Osteoblast (primary cell): ENCODE data around the gene NKPD1. TPM values are rescaled to one million over a fixed set of nuclear protein-coding genes. Genes with fewer than 3 reads are reported as not detected.

Source experiments
- DNase-seq: peaks from one replicate; pipeline ENCODE4 v3.0.0; 2011; ENCODE audit warnings: low spot score, mixed read lengths; ENCODE audit not compliant: insufficient read length; ENCODE audit errors: missing footprints
- H2AFZ ChIP-seq: 2 replicates; pipeline ENCODE4 v1.6.0; 2011; ENCODE audit warnings: mild to moderate bottlenecking, low read length
- H3K27ac ChIP-seq: 2 replicates; pipeline ENCODE4 v1.5.1; 2011; ENCODE audit warnings: mild to moderate bottlenecking, low read depth, low read length, moderate library complexity
- H3K27me3 ChIP-seq: 2 replicates; pipeline ENCODE4 v1.6.0; 2012; ENCODE audit warnings: mild to moderate bottlenecking, control low read depth, inconsistent platforms, low read length, moderate library complexity; ENCODE audit not compliant: insufficient read depth
- H3K36me3 ChIP-seq: 2 replicates; pipeline ENCODE4 v1.5.1; 2011; ENCODE audit warnings: mild to moderate bottlenecking, low read length, control low read depth, moderate library complexity; ENCODE audit not compliant: insufficient read depth
- H3K4me1 ChIP-seq: 2 replicates; pipeline ENCODE4 v1.5.1; 2011; ENCODE audit warnings: mild to moderate bottlenecking, low read length, control low read depth, moderate library complexity; ENCODE audit not compliant: insufficient read depth
- H3K4me2 ChIP-seq: 2 replicates; pipeline ENCODE4 v1.6.0; 2011; ENCODE audit warnings: mild to moderate bottlenecking, low read length; ENCODE audit not compliant: insufficient read depth
- H3K4me3 ChIP-seq: fragments of 200-600 bp; sonication (generic); 3 replicates; pipeline ENCODE4 v1.5.1; 2012; ENCODE audit warnings: mild to moderate bottlenecking, low read length, inconsistent platforms; ENCODE audit not compliant: insufficient read depth
- H3K79me2 ChIP-seq: 2 replicates; pipeline ENCODE4 v1.6.0; 2012; ENCODE audit warnings: mild to moderate bottlenecking, low read length, control low read depth, inconsistent platforms; ENCODE audit not compliant: insufficient read depth
- H3K9me3 ChIP-seq: 2 replicates; pipeline ENCODE4 v1.5.1; 2011; ENCODE audit warnings: low read depth, low read length, control low read depth
- H4K20me1 ChIP-seq: 2 replicates; pipeline ENCODE4 v1.6.0; 2012; ENCODE audit warnings: mild to moderate bottlenecking, low read length, control low read depth; ENCODE audit not compliant: insufficient read depth
- total RNA-seq: library from RNA; depleted of rRNA; stranded (reverse); fragments of >200 nt; gene quantifications from 2 replicates; pipeline ENCODE4 v1.2.3, GENCODE V29; 2012
- TF ChIP-seq, protein P1 (sequence below): IDR thresholded peaks from 2 replicates; pipeline ENCODE4 v1.5.1; 2011; ENCODE audit warnings: mild to moderate bottlenecking, low read depth, low read length, moderate library complexity; ENCODE audit errors: extremely low read depth

The NKPD1 gene
- total RNA-seq, 1 donor: not detected

DNA sequence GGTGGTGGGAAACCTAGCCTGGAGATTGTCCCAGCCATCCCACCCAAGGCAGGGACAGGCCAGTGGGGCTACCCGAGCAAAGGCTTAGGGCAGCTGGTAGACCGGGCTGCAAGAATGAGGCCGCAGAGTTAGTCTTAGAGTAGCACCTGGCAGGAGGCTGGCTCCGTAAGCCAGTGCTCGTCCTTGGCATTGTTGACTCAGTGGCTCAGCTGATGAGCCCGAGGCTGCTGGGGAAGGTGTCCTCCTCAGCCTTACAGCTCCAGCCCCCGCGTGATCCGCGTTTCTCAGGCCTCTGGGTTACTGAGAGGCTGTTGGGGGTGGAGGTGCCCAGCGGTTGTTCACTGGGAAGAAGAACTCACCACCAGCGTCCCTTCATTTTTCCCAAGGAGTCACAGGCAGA is 43.1 kb downstream of the NKPD1 start:
- no peaks in the 10 kb centered on the region for H3K27me3 ChIP-seq
- no peak overlapping the region for H3K4me2 ChIP-seq
- no peaks in the 10 kb centered on the region for H3K9me3 ChIP-seq
- no peak for DNase-seq
- peaks cover 82% of the 10 kb centered on the region for H4K20me1 ChIP-seq
- H3K27ac ChIP-seq: no peak overlapping the region
- H3K4me1 ChIP-seq: peaks cover 8% of the 10 kb centered on the region
- no peaks in the 10 kb centered on the region for H3K36me3 ChIP-seq
- H2AFZ ChIP-seq: no peak overlapping the region
- peaks cover 94% of the 10 kb centered on the region for H3K79me2 ChIP-seq
- TF ChIP-seq, protein P1, sequence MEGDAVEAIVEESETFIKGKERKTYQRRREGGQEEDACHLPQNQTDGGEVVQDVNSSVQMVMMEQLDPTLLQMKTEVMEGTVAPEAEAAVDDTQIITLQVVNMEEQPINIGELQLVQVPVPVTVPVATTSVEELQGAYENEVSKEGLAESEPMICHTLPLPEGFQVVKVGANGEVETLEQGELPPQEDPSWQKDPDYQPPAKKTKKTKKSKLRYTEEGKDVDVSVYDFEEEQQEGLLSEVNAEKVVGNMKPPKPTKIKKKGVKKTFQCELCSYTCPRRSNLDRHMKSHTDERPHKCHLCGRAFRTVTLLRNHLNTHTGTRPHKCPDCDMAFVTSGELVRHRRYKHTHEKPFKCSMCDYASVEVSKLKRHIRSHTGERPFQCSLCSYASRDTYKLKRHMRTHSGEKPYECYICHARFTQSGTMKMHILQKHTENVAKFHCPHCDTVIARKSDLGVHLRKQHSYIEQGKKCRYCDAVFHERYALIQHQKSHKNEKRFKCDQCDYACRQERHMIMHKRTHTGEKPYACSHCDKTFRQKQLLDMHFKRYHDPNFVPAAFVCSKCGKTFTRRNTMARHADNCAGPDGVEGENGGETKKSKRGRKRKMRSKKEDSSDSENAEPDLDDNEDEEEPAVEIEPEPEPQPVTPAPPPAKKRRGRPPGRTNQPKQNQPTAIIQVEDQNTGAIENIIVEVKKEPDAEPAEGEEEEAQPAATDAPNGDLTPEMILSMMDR: no peak
- H3K4me3 ChIP-seq: no peak overlapping the region

DNA sequence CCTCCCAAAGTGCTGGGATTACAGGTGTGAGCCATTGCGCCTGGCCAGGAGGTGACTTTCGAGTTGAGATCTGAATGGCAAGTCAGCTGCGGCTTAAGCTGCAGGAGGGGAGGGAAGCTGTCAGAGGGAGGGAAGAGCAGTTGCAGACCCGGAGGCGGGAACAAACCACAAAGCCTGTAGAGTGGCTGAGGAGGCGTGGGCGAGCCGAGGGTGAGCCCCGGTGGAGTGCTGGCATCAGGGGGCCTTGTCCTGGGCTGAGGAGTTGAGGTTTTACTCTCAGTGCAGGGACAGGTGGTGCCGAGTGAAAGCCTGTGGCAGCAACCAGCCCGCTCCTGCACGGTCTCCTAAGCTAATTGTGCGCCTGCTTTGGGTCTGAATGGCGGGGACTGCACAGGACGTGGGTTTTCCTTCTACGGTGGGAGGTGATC is 43.6 kb downstream of the NKPD1 start:
- Histone ChIP-seq H3K4me2 (no peak overlapping the region), H2AFZ (no peak overlapping the region), H3K79me2 (peaks cover 94% of the 10 kb centered on the region), H3K36me3 (no peaks in the 10 kb centered on the region), H3K27me3 (no peaks in the 10 kb centered on the region), H3K9me3 (no peaks in the 10 kb centered on the region), H3K4me1 (peaks cover 8% of the 10 kb centered on the region), H3K4me3 (no peak overlapping the region), H3K27ac (no peak overlapping the region), H4K20me1 (peaks cover 79% of the 10 kb centered on the region)
- TF ChIP-seq, protein P1: no peak
- no peak for DNase-seq

DNA sequence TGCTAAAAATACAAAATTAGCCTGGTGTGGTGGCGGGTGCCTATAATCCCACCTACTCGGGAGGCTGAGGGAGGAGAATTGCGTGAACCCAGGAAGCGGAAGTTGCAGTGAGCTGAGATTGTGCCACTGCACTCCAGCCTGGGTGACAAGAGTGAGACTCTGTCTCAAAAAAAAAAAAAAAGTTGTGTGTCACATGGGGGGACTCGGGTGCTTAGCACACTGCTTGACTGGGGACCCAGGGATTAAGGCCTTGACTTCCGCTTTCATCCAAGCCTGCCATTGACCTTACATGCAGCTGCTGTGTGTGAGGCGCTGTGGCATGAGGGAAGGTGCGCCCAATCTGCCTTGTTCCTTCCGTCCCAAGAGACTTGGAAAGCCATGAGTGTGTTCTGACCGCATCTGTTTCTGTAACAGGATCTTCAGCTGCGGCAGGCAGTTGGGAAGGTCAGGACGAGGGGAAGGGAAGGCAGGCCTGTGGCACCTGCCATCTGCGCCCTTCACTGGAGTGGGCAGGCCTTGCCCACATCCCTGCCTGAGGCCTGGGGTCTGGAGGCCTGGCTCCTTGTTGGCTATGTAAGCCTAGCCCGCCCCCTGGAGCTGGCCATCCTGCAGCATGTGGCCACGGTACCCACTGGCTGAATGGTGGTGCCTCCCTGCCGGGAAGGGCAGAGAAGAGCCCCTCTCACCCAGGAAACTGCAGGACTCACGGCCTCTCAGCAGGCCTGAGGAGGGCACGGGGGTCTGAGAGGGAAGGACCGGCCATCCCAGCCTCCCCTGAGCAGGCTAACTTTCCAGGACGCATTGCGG is 44.8 kb downstream of the NKPD1 start:
- no peaks in the 10 kb centered on the region for H3K36me3 ChIP-seq
- no peak overlapping the region for H3K4me3 ChIP-seq
- peaks cover 93% of the 10 kb centered on the region for H3K79me2 ChIP-seq
- H3K4me1 ChIP-seq: peaks cover 8% of the 10 kb centered on the region
- peaks cover 72% of the 10 kb centered on the region for H4K20me1 ChIP-seq
- H3K4me2 ChIP-seq: no peak overlapping the region
- H3K27ac ChIP-seq: no peak overlapping the region
- no peak for DNase-seq
- TF ChIP-seq, protein P1: no peak
- no peaks in the 10 kb centered on the region for H3K27me3 ChIP-seq
- H3K9me3 ChIP-seq: no peaks in the 10 kb centered on the region
- H2AFZ ChIP-seq: no peak overlapping the region

DNA sequence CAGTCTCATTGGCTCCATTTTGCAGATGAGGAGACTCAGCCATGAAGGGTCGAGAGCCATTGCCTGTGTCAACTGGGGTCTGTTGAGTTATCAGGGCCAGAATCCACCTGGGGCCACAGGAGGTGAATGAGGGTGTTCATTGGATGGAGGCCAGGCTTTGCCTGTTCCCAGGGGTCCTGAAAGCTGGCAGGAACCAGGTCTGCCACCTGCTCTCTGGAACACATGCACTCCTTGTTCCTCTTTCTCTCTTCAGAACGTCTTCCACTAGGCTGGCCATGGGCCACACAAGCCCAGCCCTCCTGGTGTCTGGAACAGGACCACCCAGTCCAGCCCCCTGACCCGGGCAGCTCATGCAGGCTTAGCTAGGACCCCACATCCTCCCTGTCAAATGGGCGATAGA is 46.7 kb downstream of the NKPD1 start:
- Histone ChIP-seq H3K9me3 (no peaks in the 10 kb centered on the region), H3K4me2 (no peak overlapping the region), H3K36me3 (no peaks in the 10 kb centered on the region), H3K27ac (no peak overlapping the region), H4K20me1 (peaks cover 78% of the 10 kb centered on the region), H3K79me2 (peaks cover 95% of the 10 kb centered on the region), H3K27me3 (no peaks in the 10 kb centered on the region), H3K4me1 (peaks cover 8% of the 10 kb centered on the region), H2AFZ (no peak overlapping the region), H3K4me3 (no peak overlapping the region)
- DNase-seq: no peak
- TF ChIP-seq, protein P1: no peak
